ENCODE data around the gene FAM83B. TPM values are rescaled to one million over a fixed set of nuclear protein-coding genes. Genes with fewer than 3 reads are reported as not detected.

The FAM83B gene
- total RNA-seq, 1 donor from 2014 or later, result not detected

DNA sequence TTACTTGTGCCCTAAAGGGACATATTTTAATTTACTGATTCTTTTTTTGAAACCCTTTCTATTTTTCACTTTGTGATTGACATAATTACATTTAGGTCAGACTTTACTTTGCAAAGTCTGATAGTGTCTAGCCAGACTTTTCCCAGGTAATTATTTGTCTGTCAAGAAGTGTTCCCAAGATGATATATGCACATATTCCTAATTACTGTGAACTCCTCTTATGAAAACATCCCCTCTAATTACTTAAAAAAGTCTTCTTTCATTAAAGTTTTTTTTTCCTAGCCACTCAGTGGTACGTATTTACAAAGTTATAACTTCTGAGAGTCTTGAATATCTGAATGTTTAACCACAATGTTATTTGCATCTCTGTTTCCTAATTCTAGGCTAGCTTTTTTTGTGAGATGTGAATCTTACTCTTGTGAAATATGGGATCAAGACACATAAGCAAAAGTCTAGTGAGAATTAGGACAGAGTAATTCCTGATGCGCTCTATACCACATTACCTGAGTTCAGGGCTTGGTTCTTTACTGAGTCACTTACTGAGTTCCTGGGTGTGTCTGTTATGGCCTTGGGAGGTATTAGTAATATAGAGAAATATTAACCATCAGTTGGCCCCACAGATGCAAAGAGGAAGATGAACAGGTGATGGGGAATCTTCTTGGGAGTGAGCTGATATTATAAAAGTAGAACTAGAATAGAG, 27.9 kb downstream of the FAM83B start:
- TF ChIP-seq, protein P1, sequence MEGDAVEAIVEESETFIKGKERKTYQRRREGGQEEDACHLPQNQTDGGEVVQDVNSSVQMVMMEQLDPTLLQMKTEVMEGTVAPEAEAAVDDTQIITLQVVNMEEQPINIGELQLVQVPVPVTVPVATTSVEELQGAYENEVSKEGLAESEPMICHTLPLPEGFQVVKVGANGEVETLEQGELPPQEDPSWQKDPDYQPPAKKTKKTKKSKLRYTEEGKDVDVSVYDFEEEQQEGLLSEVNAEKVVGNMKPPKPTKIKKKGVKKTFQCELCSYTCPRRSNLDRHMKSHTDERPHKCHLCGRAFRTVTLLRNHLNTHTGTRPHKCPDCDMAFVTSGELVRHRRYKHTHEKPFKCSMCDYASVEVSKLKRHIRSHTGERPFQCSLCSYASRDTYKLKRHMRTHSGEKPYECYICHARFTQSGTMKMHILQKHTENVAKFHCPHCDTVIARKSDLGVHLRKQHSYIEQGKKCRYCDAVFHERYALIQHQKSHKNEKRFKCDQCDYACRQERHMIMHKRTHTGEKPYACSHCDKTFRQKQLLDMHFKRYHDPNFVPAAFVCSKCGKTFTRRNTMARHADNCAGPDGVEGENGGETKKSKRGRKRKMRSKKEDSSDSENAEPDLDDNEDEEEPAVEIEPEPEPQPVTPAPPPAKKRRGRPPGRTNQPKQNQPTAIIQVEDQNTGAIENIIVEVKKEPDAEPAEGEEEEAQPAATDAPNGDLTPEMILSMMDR (conservative IDR thresholded peaks at IDR 0.05), result no peak
- DNase-seq (ENCODE audit: low read depth, low spot score), result no peak
- Mint-ChIP-seq H3K36me3 (ENCODE audit: low read depth) (no peaks in the 10 kb centered on the region), H3K9me3 (no peaks in the 10 kb centered on the region), H3K27ac (ENCODE audit: unreplicated experiment) (no peak overlapping the region), H3K4me3 (no peak overlapping the region), H3K27me3 (ENCODE audit: low read depth) (no peaks in the 10 kb centered on the region), H3K4me1 (no peaks in the 10 kb centered on the region)

DNA sequence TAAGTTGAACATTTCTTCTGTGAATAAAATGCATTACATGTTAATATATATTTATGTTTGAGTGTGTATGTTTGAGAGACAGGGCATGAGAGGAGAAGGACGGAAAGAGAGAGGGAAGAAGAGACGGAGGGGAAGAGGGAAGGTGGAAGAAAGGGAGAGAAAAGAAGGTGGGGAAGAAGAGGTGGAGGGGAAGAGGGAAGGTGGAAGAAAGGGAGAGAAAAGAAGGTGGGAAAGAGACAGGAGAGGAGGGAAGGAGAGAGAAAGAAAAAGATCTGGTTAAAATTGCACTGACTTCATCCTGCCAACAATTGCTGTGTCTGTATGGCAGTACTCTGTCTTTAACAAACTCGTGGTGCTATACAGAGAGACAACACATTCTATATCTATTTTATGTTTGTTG, 29.0 kb downstream of the FAM83B start:
- H3K4me3 Mint-ChIP-seq, result no peak overlapping the region
- no peak for DNase-seq (ENCODE audit: low read depth, low spot score)
- H3K27me3 Mint-ChIP-seq (ENCODE audit: low read depth), result no peaks in the 10 kb centered on the region
- no peaks in the 10 kb centered on the region for H3K4me1 Mint-ChIP-seq
- H3K27ac Mint-ChIP-seq (ENCODE audit: unreplicated experiment), result no peak overlapping the region
- TF ChIP-seq, protein P1 (conservative IDR thresholded peaks at IDR 0.05), result no peak
- no peaks in the 10 kb centered on the region for H3K36me3 Mint-ChIP-seq (ENCODE audit: low read depth)
- no peaks in the 10 kb centered on the region for H3K9me3 Mint-ChIP-seq

DNA sequence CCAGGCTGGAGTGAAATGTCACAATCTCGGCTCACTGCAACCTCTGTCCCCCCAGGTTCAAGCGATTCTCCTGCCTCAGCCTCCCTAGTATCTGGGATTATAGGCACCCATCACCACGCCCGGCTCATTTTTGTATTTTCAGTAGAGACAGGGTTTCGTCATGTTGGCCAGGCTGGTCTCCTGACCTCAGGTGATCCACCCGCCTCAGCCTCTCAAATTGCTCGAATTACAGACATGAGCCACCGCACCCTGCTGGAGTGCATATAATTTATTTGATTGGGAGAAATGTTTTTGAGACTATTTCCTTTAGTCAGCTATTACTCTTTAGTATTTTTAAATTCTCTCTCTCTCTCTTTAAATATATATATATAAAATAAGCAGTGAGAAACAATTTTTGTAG, 29.8 kb downstream of the FAM83B start:
- no peaks in the 10 kb centered on the region for H3K4me1 Mint-ChIP-seq
- no peaks in the 10 kb centered on the region for H3K9me3 Mint-ChIP-seq
- no peak for DNase-seq (ENCODE audit: low read depth, low spot score)
- TF ChIP-seq, protein P1 (conservative IDR thresholded peaks at IDR 0.05), result no peak
- H3K36me3 Mint-ChIP-seq (ENCODE audit: low read depth), result no peaks in the 10 kb centered on the region
- H3K27me3 Mint-ChIP-seq (ENCODE audit: low read depth), result no peaks in the 10 kb centered on the region
- no peak overlapping the region for H3K27ac Mint-ChIP-seq (ENCODE audit: unreplicated experiment)
- no peak overlapping the region for H3K4me3 Mint-ChIP-seq

DNA sequence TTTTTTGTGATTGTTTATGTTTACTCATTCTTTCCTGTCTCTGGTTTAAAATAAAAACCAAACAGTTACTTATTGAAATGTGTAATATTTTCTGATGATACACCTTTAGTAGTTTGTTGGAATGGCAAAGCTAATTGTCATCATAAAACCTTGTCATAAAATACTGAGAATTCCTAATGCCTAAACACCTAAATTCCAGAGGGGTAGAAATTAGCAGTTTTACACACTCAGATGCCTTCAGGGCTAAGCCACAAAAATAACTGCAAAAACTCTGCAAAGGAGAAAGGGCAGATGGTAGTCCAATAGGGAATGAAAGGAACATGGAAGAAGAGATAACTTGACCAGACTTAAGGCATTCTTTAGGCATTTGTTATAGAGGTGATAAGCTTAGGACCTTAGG, 30.3 kb downstream of the FAM83B start:
- TF ChIP-seq, protein P1 (conservative IDR thresholded peaks at IDR 0.05), result no peak
- no peak for DNase-seq (ENCODE audit: low read depth, low spot score)
- Mint-ChIP-seq H3K4me1 (no peaks in the 10 kb centered on the region), H3K36me3 (ENCODE audit: low read depth) (no peaks in the 10 kb centered on the region), H3K27me3 (ENCODE audit: low read depth) (no peaks in the 10 kb centered on the region), H3K4me3 (no peak overlapping the region), H3K27ac (ENCODE audit: unreplicated experiment) (no peak overlapping the region), H3K9me3 (no peaks in the 10 kb centered on the region)

DNA sequence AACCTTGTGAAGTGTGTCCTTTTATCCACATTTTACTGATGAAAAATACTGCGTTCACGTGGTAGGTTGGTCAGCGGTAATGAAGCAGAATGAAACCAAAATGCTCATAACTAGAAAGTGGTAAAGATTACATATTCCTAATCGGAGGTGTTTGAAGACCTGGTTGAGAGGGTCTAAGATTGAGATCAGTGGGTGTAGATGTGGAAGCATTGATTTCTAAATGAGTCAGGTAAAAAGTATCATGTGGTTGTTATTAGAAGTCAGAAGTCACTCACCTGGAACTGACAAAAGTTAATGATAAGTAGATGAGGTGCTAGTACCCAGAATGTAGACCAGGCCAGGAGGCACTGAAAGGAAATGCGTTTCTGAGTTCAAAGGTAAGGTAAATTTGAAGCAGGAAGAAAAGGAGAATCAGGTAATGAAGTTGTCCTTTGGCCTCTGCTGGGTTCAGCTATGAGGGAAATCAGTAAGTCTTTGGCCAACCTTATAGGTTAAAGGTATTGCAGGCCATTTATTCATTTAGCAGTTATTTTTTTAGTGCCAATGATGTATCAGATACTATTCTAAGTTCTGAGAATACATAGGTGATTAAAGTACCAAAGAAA, 31.2 kb downstream of the FAM83B start:
- H3K9me3 Mint-ChIP-seq, result no peaks in the 10 kb centered on the region
- H3K36me3 Mint-ChIP-seq (ENCODE audit: low read depth), result no peaks in the 10 kb centered on the region
- no peak for DNase-seq (ENCODE audit: low read depth, low spot score)
- no peaks in the 10 kb centered on the region for H3K27me3 Mint-ChIP-seq (ENCODE audit: low read depth)
- no peaks in the 10 kb centered on the region for H3K4me1 Mint-ChIP-seq
- no peak overlapping the region for H3K4me3 Mint-ChIP-seq
- no peak overlapping the region for H3K27ac Mint-ChIP-seq (ENCODE audit: unreplicated experiment)
- TF ChIP-seq, protein P1 (conservative IDR thresholded peaks at IDR 0.05), result no peak

Data from neural crest cell (in vitro differentiated cells).